HG03039 (cell line): ENCODE measurements around the gene PRPF8.
A peak's percentile ranks its signal among the peaks of the same experiment; 100 is the strongest.

Source experiments
- ATAC-seq: cut with Tn5 transposase; IDR thresholded peaks from one replicate; pipeline ENCODE4 v1.9.1; 2021; ENCODE audit warnings: mild to moderate bottlenecking, moderate library complexity; ENCODE audit not compliant: unreplicated experiment

The PRPF8 gene

GRCh38 chr17:1627982-1628855 is 56.4 kb downstream of the PRPF8 start, which contains the start of gene SLC43A2:
Gene SLC43A2 (minus strand): TSS chr17:1628834. CDS start chr17:1627874, 960 bp downstream.
- ATAC-seq: peak; percentile 41

GRCh38 chr17:1627182-1627981 is 57.3 kb downstream of the PRPF8 start:
- no peak for ATAC-seq

- ATAC-seq: no peak
Measured at GRCh38 chr17:1626333-1626732, 58.3 kb downstream of the PRPF8 start.

GRCh38 chr17:1625581-1625980 is 59.1 kb downstream of the PRPF8 start:
- ATAC-seq: no peak

- no peak for ATAC-seq
Measured at GRCh38 chr17:1625053-1625452, 59.6 kb downstream of the PRPF8 start.

GRCh38 chr17:1624650-1625049 is 60.0 kb downstream of the PRPF8 start:
- ATAC-seq: no peak

- ATAC-seq: no peak
Measured at GRCh38 chr17:1623057-1623630, 61.5 kb downstream of the PRPF8 start.

GRCh38 chr17:1621273-1621954 is 63.3 kb downstream of the PRPF8 start:
- ATAC-seq: no peak

GRCh38 chr17:1620486-1620885 is 64.2 kb downstream of the PRPF8 start:
- no peak for ATAC-seq

- ATAC-seq: no peak
Measured at GRCh38 chr17:1617620-1618174, 67.0 kb downstream of the PRPF8 start.

- no peak for ATAC-seq
Measured at GRCh38 chr17:1616101-1616500, 68.6 kb downstream of the PRPF8 start.

- ATAC-seq: no peak
Measured at GRCh38 chr17:1612400-1612799, 72.3 kb downstream of the PRPF8 start.

GRCh38 chr17:1611715-1612114 is 73.0 kb downstream of the PRPF8 start:
- no peak for ATAC-seq

GRCh38 chr17:1608676-1609075 is 76.0 kb downstream of the PRPF8 start:
- no peak for ATAC-seq

GRCh38 chr17:1607971-1608320 is 76.7 kb downstream of the PRPF8 start:
- ATAC-seq: no peak

GRCh38 chr17:1606352-1606985 is 78.2 kb downstream of the PRPF8 start:
- ATAC-seq: no peak

GRCh38 chr17:1605681-1606351 is 78.9 kb downstream of the PRPF8 start:
- ATAC-seq: no peak

GRCh38 chr17:1604831-1605528 is 79.7 kb downstream of the PRPF8 start:
- no peak for ATAC-seq

GRCh38 chr17:1601571-1601970 is 83.1 kb downstream of the PRPF8 start:
- no peak for ATAC-seq
